Fibroblast of skin of abdomen (primary cell): ENCODE results near the gene CACNG6.
"Not testable (repeated sequence)": the region's sequence is repeated elsewhere in the genome, so short reads cannot be mapped to it uniquely, and the experiment has no call there.

ENCODE experiments used
- DNase-seq: peaks from one replicate; pipeline ENCODE4 v3.0.0-alpha.2; 2013

CACNG6 gene

DNA sequence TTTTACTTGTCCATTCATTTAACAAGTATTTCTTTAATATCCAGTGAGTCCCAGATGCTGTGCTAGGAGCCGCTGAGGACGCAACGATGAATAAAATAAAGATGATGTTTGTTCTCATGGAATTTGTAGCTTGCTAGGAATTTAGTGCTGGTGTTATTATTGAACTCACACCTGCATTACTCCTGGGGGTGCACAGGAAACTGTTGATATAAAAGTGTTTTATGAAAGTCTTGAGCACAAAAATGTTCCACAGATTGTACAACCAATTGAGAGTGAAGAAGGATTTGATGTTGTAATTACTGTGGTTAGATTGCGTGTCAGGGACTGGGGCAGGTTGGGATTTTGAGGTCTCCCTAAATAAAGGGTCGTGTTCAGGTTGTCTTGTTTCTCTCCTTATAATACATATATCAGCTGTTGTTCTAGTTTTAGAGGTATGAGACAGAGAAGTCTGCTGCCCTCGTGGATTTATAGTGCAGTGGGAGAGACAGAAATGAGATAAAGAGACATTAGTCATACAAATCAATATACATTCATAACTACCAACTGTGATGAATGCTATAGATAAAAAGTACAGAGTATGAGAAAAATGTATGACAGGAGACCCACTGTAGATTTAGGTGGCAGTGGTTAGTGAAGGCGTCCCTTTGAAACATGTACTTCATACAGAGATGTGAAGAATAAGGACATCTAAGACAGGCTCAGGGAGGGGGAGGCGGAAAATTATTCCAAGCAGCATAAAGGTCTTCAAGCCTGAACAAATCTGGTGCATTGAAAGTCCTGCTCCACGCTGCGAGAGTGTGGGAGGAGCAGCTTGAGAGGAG, 11.3 kb downstream of the CACNG6 start:
- no peak for DNase-seq

DNA sequence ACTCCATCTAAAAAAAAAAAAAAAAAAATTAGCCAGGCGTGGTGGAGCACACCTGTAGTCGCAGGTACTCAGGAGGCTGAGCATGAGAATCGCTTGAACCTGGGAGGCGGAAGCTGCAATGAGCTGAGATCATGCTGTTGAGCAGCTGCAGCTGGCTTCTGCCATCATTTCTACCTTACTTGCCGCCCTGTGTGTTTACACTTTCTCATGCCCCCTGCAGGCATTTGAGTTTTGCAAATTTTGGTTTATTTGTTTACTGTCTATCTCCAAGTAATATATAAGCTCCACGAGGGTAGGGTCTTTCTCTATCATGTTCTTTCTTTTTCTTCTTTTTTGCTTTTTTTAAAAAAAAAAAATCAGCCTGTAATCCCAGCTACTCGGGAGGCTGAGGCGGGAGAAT, 18.0 kb downstream of the CACNG6 start:
- no peak for DNase-seq

DNA sequence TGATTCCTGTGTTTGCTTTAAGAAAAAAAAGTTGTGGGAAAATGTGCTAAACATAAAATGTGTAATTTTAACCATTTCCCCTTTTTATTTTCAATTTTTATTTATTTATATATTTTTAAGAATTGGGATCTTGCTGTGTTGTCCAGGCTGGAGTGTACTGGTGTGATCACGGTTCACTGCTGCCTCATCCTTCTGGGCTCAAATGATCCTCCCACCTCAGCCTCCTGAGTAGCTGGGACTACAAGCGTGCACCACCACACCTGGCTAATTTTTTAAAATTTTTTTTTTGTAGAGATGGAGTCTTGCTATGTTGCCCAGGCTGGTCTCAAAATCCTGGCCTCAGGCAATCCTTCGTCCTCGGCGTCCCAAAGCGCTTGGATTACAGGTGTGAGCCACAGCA, 19.0 kb downstream of the CACNG6 start:
- DNase-seq, result no peak

DNA sequence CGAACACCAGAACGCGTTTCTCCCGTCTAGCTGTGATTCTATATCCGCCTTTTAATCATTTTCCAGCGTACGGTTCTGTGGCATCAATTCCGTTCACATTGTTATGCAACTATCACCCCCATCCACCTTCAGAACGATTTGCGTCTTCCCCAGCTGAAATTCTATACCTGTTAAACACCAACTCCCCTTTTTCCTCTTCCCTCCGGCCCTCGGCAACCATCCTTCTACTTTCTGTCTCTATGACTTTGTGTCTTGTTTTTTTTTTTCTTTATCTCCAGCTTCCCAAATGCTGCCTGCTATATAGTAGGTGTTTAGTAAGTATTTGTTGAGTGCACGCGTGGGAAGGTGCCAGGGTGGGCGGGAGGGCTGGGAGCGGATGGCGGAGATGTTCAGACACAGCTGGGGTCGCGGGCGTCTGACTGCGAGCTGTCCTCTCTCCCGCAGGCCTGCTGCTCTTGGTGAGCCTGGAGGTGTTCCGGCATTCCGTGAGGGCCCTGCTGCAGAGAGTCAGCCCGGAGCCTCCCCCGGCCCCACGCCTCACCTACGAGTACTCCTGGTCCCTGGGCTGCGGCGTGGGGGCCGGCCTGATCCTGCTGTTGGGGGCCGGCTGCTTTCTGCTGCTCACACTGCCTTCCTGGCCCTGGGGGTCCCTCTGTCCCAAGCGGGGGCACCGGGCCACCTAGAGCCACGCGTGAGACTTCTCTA, 20.2 kb downstream of the CACNG6 start:
- DNase-seq, result no peak

DNA sequence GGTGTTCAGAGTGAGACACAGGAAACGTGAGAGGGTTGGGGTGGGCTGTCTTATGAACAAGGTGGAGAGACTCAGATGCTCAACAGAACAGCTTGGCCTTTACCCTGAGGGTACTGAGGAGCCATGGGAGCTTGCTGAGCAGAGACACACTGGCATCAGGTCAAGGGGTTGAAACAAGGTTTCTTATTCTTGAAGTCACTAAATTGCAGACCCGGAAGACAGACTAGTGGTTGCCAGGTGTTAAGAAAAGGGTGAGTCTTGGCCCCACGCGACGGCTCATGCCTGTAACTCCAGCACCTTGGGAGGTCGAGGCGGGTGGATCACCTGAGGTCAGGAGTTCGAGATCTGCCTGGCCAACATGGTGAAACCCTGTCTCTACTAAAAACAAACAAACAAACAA, 22.4 kb downstream of the CACNG6 start:
- DNase-seq, result no peak

DNA sequence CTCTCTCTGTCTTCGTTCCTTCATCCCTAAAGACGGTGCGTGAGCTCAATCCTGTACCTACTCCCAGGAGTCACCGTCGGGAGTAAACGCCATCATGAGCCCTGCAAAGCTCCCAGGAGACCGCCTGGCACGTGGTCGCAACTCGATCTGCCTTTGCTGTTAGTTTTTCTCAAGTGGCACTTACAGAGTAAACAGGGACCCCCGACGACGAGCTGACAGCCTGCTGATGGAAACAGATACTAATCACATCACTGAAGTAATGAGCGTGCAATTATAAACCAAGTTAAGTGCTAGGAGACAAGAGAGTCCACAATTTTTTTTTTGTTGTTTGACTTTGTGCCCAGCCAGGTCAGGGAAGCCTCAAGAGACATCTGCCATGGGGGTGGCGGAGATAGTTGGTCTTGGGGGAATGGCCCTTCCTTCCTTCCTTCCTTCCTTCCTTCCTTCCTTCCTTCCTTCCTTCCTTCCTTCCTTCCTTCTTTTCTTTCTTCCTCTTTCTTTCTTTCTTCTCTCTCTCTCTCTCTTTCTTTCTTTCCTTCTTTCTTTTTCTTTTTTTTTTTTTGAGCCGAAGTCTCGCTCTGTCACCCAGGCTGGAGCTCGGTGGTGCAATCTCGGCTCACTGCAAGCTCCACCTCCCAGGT, 23.6 kb downstream of the CACNG6 start:
- DNase-seq, result no peak

DNA sequence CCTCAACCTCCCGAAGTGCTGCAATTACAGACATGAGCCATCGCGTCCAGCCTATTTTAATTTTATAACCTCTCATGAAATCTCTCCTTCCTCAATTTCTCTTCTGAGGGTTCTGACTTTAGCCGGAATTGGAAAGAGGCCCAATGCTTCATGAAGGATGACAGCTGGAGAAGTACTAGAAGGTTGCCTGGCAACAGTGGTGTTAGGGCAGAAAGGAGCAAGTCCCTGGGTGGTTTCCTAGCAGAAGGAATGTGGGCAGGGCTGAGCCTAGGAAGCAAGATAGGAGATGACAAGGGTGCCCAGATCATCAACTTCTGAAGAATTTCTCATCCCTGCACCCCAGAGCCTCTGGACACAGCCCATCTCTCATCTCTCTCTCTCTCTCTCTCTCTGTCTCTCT, 25.8 kb downstream of the CACNG6 start:
- DNase-seq, result no peak

DNA sequence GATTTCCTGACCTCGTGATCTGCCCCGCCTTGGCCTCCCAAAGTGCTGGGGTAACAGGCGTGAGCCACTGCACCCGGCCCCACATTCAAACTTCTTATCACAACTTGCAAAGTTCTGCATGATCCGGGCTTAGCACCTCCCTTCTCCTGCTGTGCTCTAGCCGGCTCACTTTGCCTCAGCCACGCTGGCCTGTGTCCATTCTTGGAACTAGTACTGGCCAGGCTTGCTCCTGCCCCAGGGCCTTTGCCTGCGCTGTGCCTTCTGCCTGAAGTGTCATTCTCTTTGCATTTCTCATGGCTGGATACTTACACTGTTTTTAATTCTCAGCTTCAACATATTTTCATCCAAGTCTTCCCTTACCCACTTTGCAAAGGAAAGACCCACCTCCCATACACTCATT, 29.9 kb downstream of the CACNG6 start:
- no peak for DNase-seq

DNA sequence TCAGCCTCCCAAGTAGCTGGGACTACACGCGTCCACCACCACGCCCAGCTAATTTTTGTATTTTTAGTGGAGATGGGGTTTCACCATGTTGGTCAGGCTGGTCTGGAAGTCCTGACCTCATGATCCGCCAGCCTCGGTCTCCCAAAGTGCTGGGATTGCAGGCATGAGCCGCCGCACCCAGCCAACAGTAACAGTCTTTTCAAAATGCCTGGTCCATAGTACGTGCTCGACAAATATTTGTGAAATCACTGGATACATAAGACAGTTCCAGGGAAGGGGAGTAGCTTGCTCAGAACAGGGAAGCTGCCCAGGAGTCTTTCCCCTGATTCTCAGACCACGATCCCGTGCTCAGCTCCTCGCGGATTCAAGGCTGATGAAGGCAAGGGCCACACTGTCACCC, 30.5 kb downstream of the CACNG6 start:
- no peak for DNase-seq

DNA sequence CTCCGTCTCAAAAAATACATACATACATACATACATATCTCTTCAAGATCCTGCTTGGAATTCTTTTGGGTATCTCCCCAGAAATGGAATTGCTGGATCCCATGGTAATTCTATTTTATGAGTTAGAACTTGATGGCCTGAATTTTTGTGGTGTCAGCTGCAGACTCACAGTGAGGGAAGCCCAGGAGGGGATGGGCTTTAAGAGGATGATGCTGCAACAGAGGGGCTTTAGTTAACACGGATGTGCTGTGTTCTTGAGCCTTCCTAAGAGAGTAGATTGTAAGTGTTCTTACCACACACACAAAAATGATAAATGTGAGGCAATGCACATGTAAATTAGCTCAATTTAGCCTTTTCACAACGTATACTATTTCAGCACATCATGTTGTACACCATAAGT, 31.8 kb downstream of the CACNG6 start:
- DNase-seq, result peak; percentile 15

DNA sequence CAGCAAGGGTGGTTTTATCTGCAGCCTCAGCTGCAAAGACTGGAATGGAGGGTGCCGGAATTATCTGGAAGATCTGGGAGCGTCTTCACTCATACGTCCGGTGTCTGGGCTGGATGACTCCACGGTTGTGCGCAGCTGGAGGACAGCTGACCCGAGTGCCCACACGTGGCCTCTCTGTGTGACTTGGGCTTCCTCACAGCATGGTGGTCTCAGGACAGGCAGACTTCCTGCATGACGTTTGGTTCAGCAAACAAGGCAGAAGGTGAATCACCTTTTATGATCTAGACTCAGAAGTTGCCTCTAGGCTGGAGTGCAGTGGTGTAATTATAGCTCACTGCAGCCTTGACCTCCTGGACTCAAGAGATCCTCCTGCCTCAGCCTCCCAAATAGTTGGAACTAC, 33.2 kb downstream of the CACNG6 start:
- DNase-seq, result no peak

DNA sequence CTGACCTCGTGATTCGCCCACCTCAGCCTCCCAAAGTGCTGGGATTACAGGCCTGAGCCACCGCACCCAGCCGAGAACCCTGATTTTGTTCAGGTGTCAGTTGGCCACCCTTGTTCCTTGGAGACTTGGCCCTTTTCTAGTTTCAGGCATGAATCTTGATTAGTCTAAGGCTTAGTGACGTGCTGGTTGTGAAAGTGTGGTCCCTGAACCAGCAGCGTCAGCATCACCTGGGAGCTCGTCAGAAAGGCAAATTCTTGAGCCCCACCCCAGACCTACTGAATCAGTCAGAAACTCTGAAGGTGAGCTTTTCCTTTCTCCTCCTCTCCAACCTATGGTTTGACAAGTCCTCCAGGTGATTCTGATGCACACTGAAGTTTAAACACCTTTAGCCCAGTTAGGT, 35.2 kb downstream of the CACNG6 start:
- DNase-seq, result no peak

DNA sequence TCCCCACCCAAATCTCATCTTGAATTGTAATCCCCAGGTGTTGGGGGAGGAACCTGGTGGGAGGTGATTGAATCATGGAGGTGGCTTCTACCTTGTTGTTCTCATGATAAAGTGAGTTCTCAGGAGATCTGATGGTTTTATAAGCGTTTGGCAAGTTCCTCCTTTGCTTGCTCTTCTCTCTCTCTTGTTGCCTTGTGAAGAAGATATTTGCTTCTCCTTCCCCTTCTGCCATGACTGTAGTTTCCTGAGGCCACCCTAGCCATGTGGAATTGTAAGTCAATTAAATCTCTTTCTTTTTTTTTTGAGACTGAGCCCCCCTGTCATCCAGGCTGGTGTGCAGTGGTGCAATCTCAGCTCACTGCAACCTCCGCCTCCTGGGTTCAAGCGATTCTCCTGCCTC, 37.9 kb downstream of the CACNG6 start:
- DNase-seq, result no peak

DNA sequence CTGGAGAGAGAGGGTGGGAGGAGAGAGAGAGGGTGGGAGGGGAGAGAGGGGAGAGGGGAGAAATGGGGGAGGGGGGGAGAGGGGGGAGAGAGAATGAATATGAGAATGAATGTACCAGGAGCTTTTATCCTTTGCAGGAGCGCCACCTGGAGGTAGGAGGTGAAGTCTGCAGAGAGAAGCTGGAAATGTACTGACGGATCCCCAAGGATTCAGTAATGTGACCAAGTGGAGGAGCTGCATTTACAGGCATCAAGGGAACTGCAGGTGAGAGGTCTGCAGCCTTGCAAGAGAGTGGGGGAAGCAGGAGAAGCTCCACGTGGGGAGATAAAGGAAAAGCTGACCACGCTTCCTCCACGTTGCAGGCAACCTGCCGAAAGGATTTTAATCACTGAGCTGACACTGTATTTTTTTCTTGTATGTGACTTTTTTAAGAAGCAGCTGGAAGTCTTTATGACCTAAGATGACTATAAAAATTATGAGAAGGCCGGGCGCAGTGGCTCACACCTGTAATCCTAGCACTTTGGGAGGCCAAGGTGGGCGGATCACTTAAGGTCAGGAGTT, 38.6 kb downstream of the CACNG6 start:
- peak; percentile 58 for DNase-seq

DNA sequence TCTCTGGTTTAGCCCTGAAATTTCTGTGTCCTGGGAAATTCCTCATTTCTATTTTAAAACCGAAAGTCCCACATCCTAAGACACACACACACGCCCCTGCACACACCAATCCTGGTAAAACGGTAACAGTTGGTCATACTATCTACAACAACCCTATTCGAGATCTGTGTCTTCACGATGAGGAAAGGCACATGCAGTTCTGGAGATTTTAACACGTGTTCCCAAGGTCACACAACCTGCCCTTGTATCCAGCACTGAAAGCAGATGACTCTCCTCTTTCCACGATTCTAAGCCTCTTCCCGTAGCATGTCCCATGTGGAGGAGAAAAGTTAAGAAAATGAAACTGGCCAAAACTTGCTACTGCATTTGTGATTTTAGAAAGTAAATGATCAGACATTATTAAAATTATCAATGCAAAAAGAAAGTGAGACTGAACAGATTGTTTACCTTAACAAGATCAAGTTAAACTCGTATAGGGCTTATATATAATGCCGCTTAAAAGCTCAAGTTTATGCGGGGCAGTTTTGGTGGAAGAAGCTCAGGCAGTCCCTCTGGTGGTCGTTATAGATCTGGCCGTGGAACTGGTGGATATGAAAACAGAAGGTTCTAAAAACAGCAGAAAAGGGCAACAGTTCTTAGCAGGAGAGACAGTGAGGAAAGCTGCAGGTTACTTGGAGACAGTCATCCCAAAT, 39.6 kb downstream of the CACNG6 start:
- DNase-seq, result peak; percentile 15

DNA sequence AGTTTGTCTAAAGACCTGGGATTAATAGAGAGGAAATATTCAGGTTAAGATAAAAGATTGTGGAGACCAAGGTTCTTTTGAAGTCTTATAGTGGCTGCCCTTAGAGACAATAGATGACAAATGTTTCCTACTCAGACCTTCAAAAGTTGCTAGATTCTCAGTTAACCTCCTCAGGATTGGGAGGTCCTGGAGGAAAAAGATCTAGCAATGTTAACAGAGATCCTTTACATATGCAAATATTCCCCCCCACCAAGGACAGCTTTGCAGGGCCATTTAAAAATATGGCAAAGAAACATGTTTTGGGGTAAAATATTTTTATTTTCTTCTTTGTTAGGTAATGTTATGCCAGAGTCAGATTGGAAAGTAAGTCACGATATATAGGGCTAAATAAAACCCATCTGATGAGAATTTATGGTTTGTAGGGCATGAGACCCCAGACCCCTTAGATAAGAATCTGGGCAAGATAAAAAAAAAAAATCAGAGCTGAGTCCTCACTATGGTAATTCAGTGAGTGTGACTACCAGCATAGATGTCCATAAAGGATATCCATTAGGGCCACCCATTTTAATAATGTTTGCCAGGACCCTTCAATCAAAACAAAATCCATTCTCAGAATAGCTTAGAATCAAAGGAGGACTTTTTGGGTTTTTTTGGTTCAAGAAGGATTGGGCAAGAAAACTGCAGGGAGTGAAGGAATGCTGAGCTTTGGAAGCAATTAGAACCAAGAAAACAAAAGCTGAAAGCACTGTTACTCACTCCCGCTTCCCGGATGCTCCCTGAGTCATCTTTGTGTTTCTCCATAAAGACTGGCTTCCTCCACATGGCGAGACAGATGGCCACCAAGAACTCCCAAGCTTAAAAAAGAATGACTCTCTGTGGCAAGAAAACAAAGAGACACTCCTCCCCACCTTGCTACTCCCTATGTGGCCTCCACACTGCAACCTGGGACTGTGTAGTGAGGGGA, 44.1 kb downstream of the CACNG6 start:
- DNase-seq, result peak; percentile 90

DNA sequence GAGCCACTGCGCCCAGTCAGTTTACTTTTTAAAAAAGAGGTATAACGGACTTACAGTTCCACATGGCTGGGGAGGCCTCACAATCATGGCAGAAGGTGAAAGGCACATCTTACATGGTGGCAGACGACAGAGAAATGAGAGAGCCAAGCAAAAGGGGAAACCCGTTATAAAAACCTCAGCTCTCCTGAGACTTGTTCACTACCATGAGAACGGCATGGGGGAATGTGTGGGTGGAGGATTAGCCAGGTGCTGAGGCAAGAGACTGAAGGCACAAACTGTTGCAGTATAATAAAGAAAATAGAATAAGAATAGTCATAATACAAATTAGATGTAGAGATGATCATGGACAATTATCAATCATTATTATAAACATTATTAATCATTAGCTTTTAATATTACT, 45.1 kb downstream of the CACNG6 start:
- DNase-seq, result not testable (repeated sequence)

DNA sequence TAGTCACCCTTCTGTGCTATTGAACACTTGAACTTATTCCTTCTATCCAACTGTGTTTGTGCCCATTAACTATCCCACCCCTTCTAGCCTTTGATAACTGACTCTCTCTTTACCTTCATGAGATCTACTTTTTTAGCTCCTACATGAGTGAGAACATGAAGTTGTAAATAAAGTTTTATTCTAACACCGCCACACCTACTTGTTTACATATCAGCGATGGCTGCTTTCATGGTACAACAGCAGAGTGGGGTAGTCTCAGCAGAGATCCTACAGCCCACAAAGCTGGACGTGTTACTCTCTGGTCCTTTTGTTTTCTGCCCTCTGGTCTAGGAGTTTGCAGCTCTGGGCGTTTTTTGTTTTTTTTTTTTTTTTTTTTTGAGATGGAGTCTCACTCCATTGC, 48.6 kb downstream of the CACNG6 start:
- no peak for DNase-seq

DNA sequence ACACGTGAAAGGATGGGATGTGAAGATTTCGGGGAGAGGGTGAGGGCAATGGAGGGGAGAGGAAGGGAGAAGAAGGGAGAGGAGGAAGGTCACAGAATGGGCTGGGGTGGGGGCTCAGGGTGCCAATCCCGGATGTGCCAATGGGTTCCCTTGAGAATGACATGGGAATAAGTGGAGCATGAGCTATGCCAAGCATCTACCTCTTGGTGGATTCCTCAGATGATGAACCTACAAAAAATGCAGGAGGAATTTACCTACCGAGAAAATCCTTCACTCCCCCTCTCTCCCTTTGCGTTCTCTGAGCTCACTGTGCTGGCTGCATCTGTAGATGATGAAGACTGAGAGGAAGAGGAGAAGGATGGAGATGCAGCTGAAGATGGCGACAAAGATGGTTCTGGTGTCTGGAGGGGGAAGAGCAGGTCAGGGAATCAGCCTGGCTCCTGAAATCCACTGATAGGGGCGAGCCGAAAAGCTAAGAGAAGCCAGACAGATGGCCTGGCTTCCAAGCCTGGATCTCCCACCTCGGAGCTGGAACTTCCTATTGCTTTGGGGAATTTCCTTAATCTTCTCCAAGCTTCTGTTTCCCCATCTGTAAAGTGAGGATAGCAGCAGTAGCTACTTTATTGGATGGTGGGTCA, 50.7 kb downstream of the CACNG6 start:
- DNase-seq, result no peak

DNA sequence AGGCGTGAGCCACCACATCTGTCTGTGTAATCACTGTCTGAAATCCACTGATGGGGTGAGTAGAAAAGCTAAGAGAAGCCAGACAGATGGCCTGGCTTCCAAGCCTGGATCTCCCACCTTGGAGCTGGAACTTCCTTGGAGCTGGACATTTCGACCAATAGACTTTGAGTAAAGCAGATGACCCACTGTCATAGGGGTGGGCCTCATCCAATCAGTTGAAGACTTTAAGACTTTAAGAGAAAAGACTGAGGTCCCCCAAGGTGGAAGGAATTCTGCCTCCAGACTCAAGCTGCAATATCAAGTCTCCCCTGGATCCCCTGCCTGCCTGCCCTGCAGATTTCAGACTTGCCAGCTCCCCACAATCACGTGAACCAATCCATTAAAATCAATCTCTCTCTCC, 51.6 kb downstream of the CACNG6 start:
- no peak for DNase-seq

DNA sequence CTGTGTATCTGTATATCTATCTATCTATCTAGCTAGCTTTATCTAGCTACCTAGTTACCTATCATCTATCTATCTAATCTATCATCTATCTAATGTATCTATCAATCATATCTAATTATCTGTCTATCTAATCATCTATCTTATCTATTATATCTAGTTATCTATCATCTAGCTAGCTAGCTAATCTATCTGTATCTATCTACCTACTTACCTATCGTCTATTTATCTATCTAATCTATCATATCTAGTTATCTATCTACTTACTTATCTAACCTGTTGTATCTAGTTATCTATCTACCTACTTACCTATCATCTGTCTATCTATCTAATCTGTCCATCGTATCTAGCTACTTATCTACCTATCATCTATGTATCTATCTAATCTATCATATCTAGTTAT, 54.3 kb downstream of the CACNG6 start:
- DNase-seq, result no peak
